Liver (tissue), 3 donors: ENCODE results near the gene FCHO2.

ENCODE experiments used
- JUND ChIP-seq, 2 donors: IDR thresholded peaks; 2 replicates each; pipeline ENCODE4 v1.6.1; 2016; ENCODE audit warnings: antibody characterized with exemption in 2 of 2
- RAD21 ChIP-seq, 2 donors: IDR thresholded peaks; 2 replicates each; pipeline ENCODE4 v1.6.1; 2016; ENCODE audit warnings: antibody characterized with exemption in 2 of 2, mild to moderate bottlenecking in 2 of 2
- SP1 ChIP-seq: IDR thresholded peaks from 2 replicates; pipeline ENCODE4 v1.6.1; 2018; ENCODE audit warnings: antibody characterized with exemption, mild to moderate bottlenecking
- TAF1 ChIP-seq: conservative IDR thresholded peaks from 2 replicates; pipeline ENCODE4 v1.6.1; 2016; ENCODE audit warnings: antibody characterized with exemption, mild to moderate bottlenecking
- YY1 ChIP-seq: IDR thresholded peaks from 2 replicates; pipeline ENCODE4 v1.6.1; 2016; ENCODE audit warnings: antibody characterized with exemption, mild to moderate bottlenecking
- ZBTB33 ChIP-seq: IDR thresholded peaks from 2 replicates; pipeline ENCODE4 v1.6.1; 2016; ENCODE audit warnings: antibody characterized with exemption
- TF ChIP-seq, protein P1 (sequence below): fragments of 150-350 bp; IDR thresholded peaks from 2 replicates; pipeline ENCODE4 v1.5.1; 2017; ENCODE audit warnings: improper control_type of control experiment, low read depth, low read length; ENCODE audit not compliant: missing input control
- donor health status: healthy.
- donor health status: healthy.

DNA sequence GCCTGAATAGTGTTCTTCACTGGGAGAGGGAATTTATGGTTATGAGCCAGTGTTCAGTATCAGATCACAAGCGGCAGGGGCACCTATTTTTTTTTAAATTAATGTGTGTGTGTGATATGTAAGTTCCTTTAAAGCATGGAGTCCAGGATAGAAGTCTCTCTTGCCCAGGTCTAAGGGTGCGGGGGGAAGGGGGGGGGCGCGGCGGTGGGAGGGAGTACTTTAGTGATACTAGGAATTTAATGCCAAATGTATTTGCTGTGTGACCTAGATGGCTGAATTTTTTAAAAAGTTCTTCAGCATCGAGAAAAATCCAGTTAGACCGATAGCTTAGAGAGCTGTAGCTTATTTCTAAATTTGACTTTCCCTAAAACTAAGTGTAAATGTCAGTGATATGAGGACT, 1.5 kb upstream of the FCHO2 start:
- TF ChIP-seq, protein P1, sequence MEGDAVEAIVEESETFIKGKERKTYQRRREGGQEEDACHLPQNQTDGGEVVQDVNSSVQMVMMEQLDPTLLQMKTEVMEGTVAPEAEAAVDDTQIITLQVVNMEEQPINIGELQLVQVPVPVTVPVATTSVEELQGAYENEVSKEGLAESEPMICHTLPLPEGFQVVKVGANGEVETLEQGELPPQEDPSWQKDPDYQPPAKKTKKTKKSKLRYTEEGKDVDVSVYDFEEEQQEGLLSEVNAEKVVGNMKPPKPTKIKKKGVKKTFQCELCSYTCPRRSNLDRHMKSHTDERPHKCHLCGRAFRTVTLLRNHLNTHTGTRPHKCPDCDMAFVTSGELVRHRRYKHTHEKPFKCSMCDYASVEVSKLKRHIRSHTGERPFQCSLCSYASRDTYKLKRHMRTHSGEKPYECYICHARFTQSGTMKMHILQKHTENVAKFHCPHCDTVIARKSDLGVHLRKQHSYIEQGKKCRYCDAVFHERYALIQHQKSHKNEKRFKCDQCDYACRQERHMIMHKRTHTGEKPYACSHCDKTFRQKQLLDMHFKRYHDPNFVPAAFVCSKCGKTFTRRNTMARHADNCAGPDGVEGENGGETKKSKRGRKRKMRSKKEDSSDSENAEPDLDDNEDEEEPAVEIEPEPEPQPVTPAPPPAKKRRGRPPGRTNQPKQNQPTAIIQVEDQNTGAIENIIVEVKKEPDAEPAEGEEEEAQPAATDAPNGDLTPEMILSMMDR: no peak
- TF ChIP-seq SP1: no peak
- TF ChIP-seq YY1: no peak
- no peak for TF ChIP-seq RAD21 (IDR thresholded peaks at IDR 0.05)
- TF ChIP-seq TAF1: no peak
- TF ChIP-seq ZBTB33: no peak
- no peak for TF ChIP-seq JUND (IDR thresholded peaks at IDR 0.05)
